ENCODE results near the gene OARD1.

The OARD1 gene

DNA sequence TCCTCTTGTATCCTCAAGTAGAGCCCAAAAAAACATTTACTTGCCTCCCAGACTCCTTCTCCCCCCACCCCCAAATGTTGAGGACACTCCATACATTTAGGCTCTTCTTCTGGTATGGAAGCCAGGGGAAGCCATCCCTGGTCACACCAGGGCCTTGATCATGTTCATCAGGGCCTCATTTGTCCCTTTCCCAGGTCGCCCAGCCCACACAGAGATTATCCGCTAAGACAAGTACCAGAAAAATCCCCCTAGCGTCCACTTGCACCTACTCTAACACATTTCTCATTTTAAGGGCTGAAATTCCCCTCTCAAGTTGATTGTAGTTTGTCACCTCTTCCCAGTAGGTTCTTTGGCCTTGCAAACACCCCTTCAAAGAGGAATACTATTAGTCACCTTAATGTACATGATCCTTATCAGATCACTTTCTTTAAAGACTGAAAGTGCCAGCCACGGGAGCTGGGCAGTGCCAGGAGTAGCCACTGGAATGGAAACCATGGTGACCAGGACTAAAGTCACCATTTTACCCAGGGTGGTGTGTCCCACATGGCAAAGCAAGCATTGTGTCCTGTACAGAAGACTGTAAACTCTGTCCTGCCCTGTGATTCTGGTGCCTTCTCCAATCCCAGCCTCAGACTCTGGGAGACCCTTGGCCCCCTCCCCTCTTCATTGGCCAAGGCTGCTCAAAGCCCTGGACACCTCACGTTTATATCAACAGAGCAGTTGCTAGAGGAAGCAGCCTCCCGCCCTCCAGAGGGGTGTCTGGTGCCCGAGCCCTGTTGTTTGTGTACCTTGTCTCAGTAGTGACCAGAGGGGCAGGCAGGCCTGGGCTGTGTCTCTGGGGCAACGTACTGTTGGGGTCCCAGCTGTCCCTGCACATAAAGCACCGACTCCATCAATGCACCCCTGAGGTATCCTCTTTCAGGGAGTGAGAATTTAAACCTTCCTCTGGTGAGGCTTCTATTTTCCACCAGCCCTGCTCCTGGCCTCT is 24.1 kb downstream of the OARD1 start:
- DNase-seq, result no peak

- DNase-seq, result no peak
Measured at GRCh38 chr6:41047306-41047705, 24.9 kb downstream of the OARD1 start.

GRCh38 chr6:41046084-41046483 is 26.1 kb downstream of the OARD1 start:
- DNase-seq, result no peak

DNA sequence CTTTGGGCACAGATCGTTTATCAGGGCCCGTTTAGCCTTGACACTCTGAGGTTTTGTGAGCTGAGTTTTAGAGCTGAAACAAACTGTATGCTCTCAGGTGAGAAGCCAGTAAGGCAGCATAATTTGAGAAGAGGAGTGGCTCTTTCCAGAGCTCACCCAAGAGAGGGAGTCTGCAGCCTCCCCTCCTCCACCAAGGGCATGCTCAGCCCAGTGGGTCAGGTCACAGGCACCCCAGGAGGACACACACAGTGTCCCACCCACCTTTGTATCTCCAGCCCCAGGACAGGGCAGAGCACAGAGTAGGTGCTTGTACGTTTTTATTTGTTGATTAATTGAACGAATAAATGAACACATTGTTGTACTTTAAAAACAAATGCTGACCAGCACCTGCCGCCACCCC is 26.5 kb downstream of the OARD1 start:
- no peak for DNase-seq

DNA sequence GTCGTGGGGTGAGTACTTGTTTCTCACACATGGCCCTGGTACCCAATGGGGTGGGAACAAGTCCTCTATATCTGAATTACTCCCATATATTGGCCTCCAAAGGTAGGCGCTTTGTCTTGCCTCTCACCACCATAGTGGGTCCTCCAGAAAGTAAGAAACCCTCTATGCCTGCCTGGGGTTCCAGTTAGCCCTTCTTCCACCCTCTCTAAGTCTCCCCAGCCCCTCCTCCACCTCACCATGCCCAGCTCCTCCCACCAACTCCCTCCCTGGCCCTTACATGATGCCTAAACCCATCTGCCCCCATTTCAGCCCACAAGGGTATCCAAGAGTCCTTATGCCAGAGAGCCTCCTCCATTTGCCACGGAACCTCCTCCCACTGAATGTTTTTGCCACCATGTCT is 29.0 kb downstream of the OARD1 start:
- DNase-seq, result no peak

GRCh38 chr6:41042226-41043055 is 29.7 kb downstream of the OARD1 start, which contains the start of gene TSPO2:
Gene TSPO2 (plus strand): TSS chr6:41042467. CDS start chr6:41042986, 519 bp downstream.
- DNase-seq, result no peak

DNA sequence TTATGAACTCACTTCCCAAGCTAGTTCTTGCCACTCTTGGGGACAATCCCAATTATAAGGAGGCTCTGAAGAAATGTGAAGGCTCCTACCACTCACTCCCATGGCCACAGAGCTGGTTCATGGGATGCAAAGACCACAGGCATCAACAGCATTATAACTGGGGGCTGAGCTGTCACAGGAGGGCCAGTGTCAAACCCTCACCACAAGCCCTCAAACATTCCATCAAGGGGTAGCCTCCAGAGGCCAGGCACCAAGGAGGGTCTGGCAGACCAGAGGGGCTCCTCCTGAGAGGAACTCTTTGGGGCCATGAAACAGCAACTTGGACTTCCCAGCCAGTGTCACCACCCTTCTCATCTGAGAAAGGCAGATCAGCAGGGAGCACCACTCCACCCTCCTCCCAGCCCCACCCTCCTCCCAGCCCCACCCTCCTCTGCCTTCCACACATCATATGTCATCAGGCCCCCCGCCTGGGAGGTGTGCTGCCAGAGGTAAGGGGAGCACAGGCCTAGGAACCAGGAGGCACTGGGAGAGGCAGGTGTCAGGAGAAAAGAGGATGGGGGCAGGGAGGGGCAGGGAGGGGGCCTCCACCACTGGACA is 31.1 kb downstream of the OARD1 start:
- DNase-seq, result no peak

DNA sequence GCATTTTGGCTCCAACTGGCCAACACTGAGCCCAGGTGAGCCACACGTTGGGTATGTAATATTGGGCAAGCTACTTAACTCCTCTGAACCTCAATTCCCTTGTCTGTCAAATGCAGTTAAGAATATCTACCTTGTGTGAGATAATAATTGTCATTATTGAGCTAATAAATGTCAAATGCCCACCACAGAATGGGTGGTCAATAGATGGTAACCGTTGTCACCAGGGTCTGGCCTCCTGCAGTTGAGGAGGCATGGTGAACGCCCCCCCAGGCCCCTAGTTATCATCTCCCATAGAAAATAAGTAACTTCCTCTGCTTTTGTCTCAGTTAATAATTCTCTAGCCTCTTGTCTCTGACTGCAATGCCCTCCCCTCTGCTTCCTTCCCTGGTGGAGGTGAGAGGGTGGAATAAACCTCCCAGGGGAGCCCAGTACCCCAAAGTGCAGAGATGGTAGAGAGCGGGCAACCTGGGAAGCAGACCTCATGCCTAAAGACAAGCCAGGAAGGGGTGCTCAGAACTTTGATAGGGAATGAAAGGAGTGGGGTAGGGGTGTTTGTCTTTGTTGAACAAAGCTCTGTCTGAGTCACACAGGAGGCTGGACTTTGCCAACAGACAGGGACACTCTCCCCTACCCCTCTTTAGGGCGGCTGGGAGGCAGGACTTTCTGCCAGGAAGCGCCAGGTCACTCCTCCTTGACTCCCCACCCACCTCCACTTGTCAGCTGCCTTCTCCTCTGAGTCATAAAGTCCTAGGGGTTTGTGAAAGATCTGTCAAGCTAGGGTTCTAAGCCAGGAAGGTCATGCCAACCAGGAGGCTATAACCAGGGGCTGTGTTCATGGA is 31.8 kb downstream of the OARD1 start:
- DNase-seq, result no peak

- peak; percentile 77 for DNase-seq
Measured at GRCh38 chr6:41039060-41039998, 32.8 kb downstream of the OARD1 start, which contains the start of gene UNC5CL. Gene UNC5CL (minus strand): TSS chr6:41039221. CDS start chr6:41035074, 4,147 bp downstream.

- DNase-seq, result no peak
Measured at GRCh38 chr6:41038205-41038604, 34.0 kb downstream of the OARD1 start.

- no peak for DNase-seq
Measured at GRCh38 chr6:41037107-41037900, 34.9 kb downstream of the OARD1 start.

- no peak for DNase-seq
Measured at GRCh38 chr6:41036601-41037000, 35.6 kb downstream of the OARD1 start.

GRCh38 chr6:41036186-41036585 is 36.0 kb downstream of the OARD1 start:
- DNase-seq, result no peak

- no peak for DNase-seq
Measured at GRCh38 chr6:41033776-41034175, 38.4 kb downstream of the OARD1 start.

DNA sequence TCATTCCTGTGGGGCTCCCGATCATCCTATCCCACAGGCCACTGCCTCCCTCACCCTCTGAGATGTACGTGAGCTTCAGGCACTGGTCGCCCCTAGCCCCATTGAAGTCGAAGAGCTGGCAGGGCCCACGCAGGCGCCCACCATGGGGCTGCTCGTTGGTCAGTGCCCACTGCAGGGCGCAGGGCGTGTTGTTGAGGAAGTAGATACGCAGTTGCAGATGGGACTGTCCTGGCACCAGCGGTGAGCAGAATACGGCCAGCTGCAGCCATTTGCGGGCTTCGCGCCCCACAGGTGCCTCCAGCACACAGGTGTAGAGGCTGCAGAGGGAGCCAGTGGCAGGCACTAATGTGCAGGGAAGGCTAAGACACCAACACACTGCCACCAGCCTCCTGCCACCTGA is 39.3 kb downstream of the OARD1 start:
- DNase-seq, result no peak

DNA sequence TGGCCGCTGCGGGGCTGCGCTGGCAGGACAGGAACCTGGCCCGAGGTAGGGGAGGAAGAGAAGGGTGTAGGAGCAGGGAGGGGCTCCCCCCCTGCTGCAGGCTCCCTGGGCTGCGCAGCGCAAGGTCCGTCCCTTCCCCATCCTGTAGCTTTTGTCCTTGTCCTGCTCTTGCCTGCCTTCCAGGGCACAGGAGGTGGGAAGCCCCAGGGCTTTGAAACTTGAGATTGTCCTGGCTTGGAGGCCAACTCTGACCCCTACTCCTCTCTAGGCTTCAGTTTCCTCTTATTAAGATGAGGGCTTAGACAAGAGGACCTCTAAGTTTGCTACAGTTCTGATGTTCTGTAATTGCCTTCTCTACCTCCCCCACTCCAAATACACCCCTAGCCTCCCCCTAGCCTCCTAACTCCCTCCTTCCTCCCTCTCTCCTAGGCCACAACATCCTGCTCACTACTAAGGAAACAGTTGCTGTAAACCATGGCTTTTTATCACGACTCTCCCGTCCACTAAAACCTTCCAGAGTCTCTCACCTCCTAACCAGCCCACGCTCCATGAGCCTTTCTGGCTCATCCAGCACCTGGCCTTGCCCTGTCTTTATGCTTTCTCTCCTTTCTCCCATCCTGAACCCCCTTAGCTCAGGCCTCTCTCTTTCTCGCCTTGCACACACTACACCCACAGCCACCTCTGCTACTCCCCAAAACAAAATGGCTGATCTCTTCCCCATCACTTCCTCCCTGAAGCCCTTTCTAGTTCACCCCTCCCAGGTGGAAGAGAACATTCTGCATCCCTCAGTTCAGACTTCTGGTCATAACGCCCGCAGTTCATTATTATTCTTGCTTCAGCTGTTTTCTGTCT is 43.4 kb downstream of the OARD1 start:
- DNase-seq, result no peak

DNA sequence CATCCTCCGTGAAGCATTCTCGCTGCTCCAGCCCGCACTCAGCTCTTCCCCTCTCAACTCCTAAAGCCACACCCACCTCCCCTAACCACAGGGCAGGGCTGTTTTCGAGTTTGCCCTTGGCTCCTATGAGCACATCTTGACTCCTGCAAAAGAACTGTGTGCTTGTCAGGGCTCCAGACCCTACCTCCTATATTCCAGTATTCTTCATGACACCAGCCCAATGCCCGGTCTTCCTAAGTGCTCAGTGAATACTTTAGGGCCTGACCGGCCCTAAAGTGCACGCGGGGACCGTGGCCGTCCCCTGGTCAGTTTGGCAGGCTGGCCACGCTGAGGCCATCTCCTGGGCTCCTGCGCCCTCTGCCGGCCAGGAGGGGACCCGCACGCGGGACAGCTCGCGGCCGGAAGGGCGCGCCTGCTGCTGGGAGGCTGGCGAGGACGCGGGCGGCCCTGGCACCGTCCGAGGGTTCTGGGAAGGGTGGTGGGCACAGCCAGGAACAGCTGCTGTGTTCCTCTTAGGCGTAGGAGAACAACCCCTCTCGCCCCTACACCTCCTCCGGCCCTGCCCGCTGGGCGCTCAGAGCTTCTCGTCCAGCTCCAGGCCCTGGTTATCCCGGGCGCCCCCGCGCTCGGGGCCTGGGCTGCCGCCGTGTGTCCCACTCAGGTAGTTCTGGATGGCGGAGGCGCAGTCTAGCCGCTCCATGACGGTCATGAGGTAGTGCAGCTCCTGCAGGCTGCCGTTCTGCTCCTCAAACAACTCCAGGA is 44.2 kb downstream of the OARD1 start:
- peak; percentile 71 for DNase-seq

DNA sequence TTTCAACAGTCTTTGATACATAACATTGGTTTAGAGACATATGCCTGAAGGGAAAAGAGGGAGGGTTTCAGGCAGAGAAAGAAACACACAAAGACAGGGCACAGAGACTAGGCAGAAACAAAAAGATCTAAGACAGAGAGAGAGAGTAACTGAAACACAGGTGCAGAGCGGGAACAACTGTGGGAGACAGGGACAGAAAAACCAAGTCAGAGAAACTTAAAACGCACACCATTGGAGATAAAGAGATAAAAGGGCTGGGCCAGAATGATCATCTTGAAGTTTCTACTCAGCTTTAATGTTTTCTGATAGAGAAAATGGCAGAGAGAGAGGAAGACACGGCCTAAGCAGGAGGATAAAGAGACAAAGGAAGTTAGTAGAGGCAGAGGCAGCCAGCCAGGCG is 44.9 kb downstream of the OARD1 start:
- no peak for DNase-seq

Measured in NCI-H82 (cell line).